OCI-LY7 (cell line): Measurements from ENCODE around the gene ZNF410. TPM values are rescaled to one million over a fixed set of nuclear protein-coding genes. Genes with fewer than 3 reads are reported as not detected.
"Not testable (repeated sequence)": the region's sequence is repeated elsewhere in the genome, so short reads cannot be mapped to it uniquely, and the experiment has no call there.

Experiments used
- BruUV-seq: library from RNA; stranded (reverse); fragments of 400-500 nt; replicated peaks from 2 replicates; lab custom pipeline; 2021; lab: Mats Ljungman, UMichigan
- CTCF ChIA-PET: fragments of 300-600 bp; sonication (Branson Sonifier 250); formaldehyde crosslinking; loops from one replicate; lab custom pipeline; 2022; ENCODE audit warnings: antibody characterized with exemption; ENCODE audit not compliant: unreplicated experiment; lab: Charles Lee
- POLR2A ChIA-PET: fragments of 300-600 bp; sonication (Branson Sonifier 250); formaldehyde crosslinking; loops from one replicate; lab custom pipeline; 2022; ENCODE audit warnings: antibody characterized with exemption; lab: Charles Lee
- DNase-seq: peaks from one replicate; pipeline ENCODE4 v3.0.0-alpha.2; 2015; ENCODE audit warnings: low spot score
- H2AFZ ChIP-seq: fragments of 200-600 bp; sonication (generic), shearing (Covaris generic); 2 replicates; pipeline ENCODE4 v1.6.1; 2014; ENCODE audit warnings: mild to moderate bottlenecking, antibody characterized with exemption, low read length, moderate library complexity
- H3K27ac ChIP-seq: fragments of 200-600 bp; sonication (generic); 2 replicates; pipeline ENCODE4 v1.5.1; 2014; ENCODE audit warnings: mixed run types, low read depth, mild to moderate bottlenecking, moderate library complexity, low read length, inconsistent platforms; ENCODE audit not compliant: poor library complexity, severe bottlenecking
- H3K36me3 ChIP-seq: fragments of 200-600 bp; sonication (generic); 2 replicates; pipeline ENCODE4 v1.6.1; 2014; ENCODE audit warnings: mild to moderate bottlenecking, antibody characterized with exemption, low read length, moderate library complexity, mixed read lengths; ENCODE audit not compliant: insufficient read depth
- H3K4me1 ChIP-seq: fragments of 200-600 bp; sonication (generic); 2 replicates; pipeline ENCODE4 v1.5.1; 2014; ENCODE audit warnings: mild to moderate bottlenecking, low read length; ENCODE audit not compliant: insufficient read depth, poor library complexity, severe bottlenecking
- H3K4me2 ChIP-seq: fragments of 200-600 bp; sonication (generic); 2 replicates; pipeline ENCODE4 v1.6.1; 2014; ENCODE audit warnings: mild to moderate bottlenecking, low read length
- H3K4me3 ChIP-seq: fragments of 200-600 bp; sonication (generic); 2 replicates; pipeline ENCODE4 v1.5.1; 2014; ENCODE audit warnings: mild to moderate bottlenecking, low read depth, low read length; ENCODE audit not compliant: poor library complexity, severe bottlenecking
- H3K79me2 ChIP-seq: fragments of 200-600 bp; sonication (generic); 2 replicates; pipeline ENCODE4 v1.6.1; 2016; ENCODE audit warnings: low read depth, mild to moderate bottlenecking, low read length, moderate library complexity, mixed read lengths; ENCODE audit not compliant: insufficient read depth
- H3K9me2 ChIP-seq: fragments of 200-600 bp; sonication (generic); 2 replicates; pipeline ENCODE4 v1.6.1; 2016; ENCODE audit warnings: mild to moderate bottlenecking, low read length, mixed read lengths; ENCODE audit not compliant: insufficient read depth
- H3K9me3 ChIP-seq: fragments of 200-600 bp; sonication (generic); 2 replicates; pipeline ENCODE4 v1.6.1; 2014; ENCODE audit warnings: mild to moderate bottlenecking, mixed run types, low read length, mixed read lengths
- H4K20me1 ChIP-seq: fragments of 200-600 bp; sonication (generic); 2 replicates; pipeline ENCODE4 v1.6.1; 2014; ENCODE audit warnings: mild to moderate bottlenecking, antibody characterized with exemption, low read length, moderate library complexity, mixed read lengths; ENCODE audit not compliant: insufficient read depth
- EZH2phosphoT487 ChIP-seq: fragments of 200-600 bp; sonication (generic); IDR thresholded peaks from 2 replicates; pipeline ENCODE4 v1.6.1; 2018; ENCODE audit warnings: low read depth, borderline replicate concordance, mild to moderate bottlenecking, mixed run types, antibody characterized with exemption, low read length, moderate library complexity, mixed read lengths
- intact Hi-C: fragments of 100-400 bp; cut with micrococcal nuclease; formaldehyde crosslinking; loops from one replicate; pipeline ENCODE4 v1.10.0; 2022; ENCODE audit not compliant: unreplicated experiment
- total RNA-seq, 2 experiments: library from RNA; depleted of rRNA in 1 of 2; stranded (reverse); fragments of >200 nt in 1 of 2; shearing (Covaris generic) in 1 of 2; gene quantifications; 2 replicates each; pipeline ENCODE4 v1.2.3, GENCODE V29; 2014 to 2022
- TF ChIP-seq, protein P1 (sequence below): fragments of 200-600 bp; sonication (generic); conservative IDR thresholded peaks from 2 replicates; pipeline ENCODE4 v1.5.1; 2014; ENCODE audit warnings: mild to moderate bottlenecking, antibody characterized with exemption, low read length, moderate library complexity, mixed read lengths

Gene ZNF410
- total RNA-seq, 2 experiments from 2014 or later = 41.6 to 45.2 TPM

DNA sequence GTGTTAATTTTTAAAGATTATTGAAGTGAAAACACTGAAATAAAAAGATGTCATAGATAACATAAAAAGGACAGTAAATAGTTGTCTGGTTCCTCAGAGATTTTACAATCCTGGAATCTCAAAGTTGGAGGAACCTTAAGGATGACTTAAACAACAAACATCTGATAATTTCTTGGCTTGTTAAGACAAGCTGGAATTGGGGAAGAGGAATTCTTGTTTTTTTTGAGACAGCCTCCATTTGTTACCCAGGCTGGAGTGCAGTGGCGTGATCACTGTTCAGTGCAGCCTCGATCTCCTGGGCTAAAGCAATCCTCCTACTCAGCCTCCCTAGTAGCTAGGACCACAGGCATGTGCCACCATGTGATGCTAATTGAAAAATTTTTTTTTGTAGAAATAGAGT is 2.3 kb downstream of the ZNF410 start:
- POLR2A ChIA-PET = interaction anchor here (0.7 to 1.0 kb wide), 2 partner anchors 38 to 152 kb away, joined by 3 read pairs; partner anchors contain the start of gene PTGR2
- BruUV-seq = no TSS peak
- no peaks in the 10 kb centered on the region for H3K9me2 ChIP-seq
- no peak for DNase-seq
- no peak overlapping the region for H3K4me3 ChIP-seq
- CTCF ChIA-PET = no interaction called here
- peaks cover 32% of the 10 kb centered on the region for H3K4me1 ChIP-seq
- H3K36me3 ChIP-seq = peaks cover 23% of the 10 kb centered on the region
- H3K9me3 ChIP-seq = no peaks in the 10 kb centered on the region
- H3K27ac ChIP-seq = no peak overlapping the region
- H3K79me2 ChIP-seq = peaks cover 74% of the 10 kb centered on the region
- peak overlapping the region; percentile 95 for H3K4me2 ChIP-seq
- intact Hi-C loops = loop anchor here (5.0 kb wide), 2 partner anchors 128 to 397 kb away; partner anchors contain the start of genes BBOF1, ENTPD5 and RIOX1
- TF ChIP-seq EZH2phosphoT487 = no peak
- TF ChIP-seq, protein P1, sequence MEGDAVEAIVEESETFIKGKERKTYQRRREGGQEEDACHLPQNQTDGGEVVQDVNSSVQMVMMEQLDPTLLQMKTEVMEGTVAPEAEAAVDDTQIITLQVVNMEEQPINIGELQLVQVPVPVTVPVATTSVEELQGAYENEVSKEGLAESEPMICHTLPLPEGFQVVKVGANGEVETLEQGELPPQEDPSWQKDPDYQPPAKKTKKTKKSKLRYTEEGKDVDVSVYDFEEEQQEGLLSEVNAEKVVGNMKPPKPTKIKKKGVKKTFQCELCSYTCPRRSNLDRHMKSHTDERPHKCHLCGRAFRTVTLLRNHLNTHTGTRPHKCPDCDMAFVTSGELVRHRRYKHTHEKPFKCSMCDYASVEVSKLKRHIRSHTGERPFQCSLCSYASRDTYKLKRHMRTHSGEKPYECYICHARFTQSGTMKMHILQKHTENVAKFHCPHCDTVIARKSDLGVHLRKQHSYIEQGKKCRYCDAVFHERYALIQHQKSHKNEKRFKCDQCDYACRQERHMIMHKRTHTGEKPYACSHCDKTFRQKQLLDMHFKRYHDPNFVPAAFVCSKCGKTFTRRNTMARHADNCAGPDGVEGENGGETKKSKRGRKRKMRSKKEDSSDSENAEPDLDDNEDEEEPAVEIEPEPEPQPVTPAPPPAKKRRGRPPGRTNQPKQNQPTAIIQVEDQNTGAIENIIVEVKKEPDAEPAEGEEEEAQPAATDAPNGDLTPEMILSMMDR = no peak
- no peak overlapping the region for H2AFZ ChIP-seq
- H4K20me1 ChIP-seq = peaks cover 11% of the 10 kb centered on the region; the same call in 1 of the 2 replicates

DNA sequence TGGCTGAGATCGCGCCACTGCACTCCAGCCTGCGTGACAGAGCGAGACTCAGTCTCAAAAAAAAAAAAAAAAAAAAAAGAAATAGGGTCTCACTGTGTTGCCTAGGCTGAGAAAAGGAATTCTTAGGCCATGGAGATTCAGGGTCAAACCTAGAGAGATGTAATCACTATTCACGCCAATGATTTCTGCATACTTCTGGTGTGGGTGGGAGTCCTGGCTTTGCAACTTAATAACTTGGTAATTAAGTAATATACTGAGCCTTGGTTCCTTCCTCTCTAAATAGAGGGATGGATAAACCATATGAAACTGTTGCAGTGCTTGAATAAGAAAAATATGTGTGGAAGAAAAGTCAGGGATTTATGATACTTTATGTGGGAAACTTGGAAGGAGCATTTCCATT is 2.7 kb downstream of the ZNF410 start:
- H3K4me2 ChIP-seq = no peak overlapping the region
- H4K20me1 ChIP-seq = peaks cover 11% of the 10 kb centered on the region; the same call in 1 of the 2 replicates
- intact Hi-C loops = loop anchor here (5.0 kb wide), 2 partner anchors 128 to 397 kb away; partner anchors contain the start of genes BBOF1, ENTPD5 and RIOX1
- peaks cover 27% of the 10 kb centered on the region for H3K36me3 ChIP-seq
- no peaks in the 10 kb centered on the region for H3K9me3 ChIP-seq
- DNase-seq = no peak
- peaks cover 74% of the 10 kb centered on the region for H3K79me2 ChIP-seq
- CTCF ChIA-PET = no interaction called here
- no peak for TF ChIP-seq EZH2phosphoT487
- TF ChIP-seq, protein P1 = no peak
- H3K4me1 ChIP-seq = peaks cover 31% of the 10 kb centered on the region
- no peak overlapping the region for H2AFZ ChIP-seq
- no TSS peak for BruUV-seq
- no peak overlapping the region for H3K4me3 ChIP-seq
- no peak overlapping the region for H3K27ac ChIP-seq
- POLR2A ChIA-PET = interaction anchor here (0.7 kb wide), 1 partner anchor 151 kb away, joined by 3 read pairs; no protein-coding TSS in a partner anchor
- H3K9me2 ChIP-seq = no peaks in the 10 kb centered on the region

DNA sequence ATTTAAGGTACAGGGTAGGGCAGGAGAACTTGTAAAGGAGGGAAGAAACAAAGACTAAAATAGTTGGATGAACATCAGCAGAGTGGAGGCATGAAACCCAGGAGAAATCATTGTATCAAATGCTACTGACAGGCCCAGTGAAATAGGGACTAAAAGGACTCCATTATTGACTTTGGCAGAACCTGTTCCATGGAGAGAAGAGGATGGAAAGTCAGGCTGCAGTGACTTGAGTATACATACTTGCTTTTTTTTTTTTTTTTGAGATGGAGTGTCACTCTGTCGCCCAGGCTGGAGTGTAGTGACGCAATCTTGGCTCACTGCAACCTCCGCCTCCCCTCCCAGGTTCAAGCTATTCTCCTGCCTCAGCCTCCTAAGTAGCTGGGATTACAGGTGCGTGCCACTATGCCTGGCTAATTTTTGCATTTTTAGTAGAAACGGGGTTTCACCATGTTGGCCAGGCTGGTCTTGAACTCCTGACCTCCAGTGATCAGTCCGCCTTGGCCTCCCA is 7.6 kb downstream of the ZNF410 start:
- H3K9me3 ChIP-seq, H3K4me2 ChIP-seq, H4K20me1 ChIP-seq, intact Hi-C loops, H2AFZ ChIP-seq, H3K9me2 ChIP-seq, CTCF ChIA-PET, H3K27ac ChIP-seq, H3K4me3 ChIP-seq, DNase-seq, H3K4me1 ChIP-seq, BruUV-seq: not testable (repeated sequence)
- POLR2A ChIA-PET = interaction anchor here (0.6 kb wide), 1 partner anchor 37 kb away, joined by 3 read pairs; no protein-coding TSS in a partner anchor
- peaks cover 29% of the 10 kb centered on the region; the same call in 1 of the 2 replicates for H3K79me2 ChIP-seq
- peaks cover 74% of the 10 kb centered on the region for H3K36me3 ChIP-seq
